Fibroblast of skin of right biceps (primary cell): ENCODE measurements around the gene TPMT.
A peak's percentile ranks its signal among the peaks of the same experiment; 100 is the strongest.

ENCODE experiments used
- DNase-seq: peaks from one replicate; pipeline ENCODE4 v3.0.0-alpha.2; 2013

The TPMT gene

DNA sequence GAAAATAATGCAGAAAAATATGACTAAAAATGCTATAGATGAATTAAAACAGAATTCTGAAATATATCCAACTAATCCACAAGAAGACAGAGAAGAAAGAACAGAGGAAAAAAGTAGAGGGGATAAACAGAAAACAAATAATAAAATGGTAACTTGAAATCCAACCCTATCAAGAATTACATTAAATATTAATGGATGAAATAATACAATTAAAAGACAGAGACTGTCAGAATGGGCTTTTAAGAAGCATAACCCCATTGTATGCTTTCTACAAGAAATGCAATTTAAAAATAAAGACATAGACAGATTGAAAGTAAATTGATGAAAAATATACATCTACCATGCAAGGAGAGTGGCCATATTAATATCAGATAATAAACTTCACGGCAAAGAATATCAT, 47.8 kb downstream of the TPMT start:
- no peak for DNase-seq

DNA sequence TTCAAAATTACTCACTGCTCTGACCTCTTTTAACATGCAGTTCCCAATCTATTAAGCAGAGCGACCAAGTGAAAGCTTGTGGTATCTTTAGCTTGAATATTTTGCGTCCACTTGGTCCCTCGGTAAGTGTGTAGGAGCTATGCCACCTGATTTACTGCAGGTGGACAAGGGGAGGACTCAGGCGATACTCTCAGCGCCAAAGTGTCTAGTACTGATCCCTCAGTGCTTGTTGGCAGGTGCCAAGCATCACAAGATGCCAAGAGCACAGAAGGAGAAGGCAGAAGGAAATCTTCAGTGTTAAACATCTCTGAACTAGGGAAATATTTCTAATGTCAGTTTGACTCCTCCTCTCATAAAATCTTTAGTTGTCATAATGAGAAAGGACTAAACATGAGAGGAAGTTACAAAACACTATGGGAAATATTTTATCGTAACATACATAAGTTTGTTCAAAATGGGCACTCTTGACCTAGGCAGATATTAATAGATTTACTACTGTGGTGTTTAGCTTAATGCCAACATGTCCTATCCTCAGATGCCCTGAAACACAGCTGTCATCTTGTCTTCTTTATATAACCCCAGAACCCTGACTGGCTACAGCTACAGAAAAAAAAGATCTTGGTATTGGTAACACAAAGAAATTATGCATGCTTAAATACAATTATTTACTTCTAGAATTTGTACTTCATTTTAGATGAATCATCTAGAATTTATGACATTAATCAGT, 51.9 kb downstream of the TPMT start:
- DNase-seq, result no peak

DNA sequence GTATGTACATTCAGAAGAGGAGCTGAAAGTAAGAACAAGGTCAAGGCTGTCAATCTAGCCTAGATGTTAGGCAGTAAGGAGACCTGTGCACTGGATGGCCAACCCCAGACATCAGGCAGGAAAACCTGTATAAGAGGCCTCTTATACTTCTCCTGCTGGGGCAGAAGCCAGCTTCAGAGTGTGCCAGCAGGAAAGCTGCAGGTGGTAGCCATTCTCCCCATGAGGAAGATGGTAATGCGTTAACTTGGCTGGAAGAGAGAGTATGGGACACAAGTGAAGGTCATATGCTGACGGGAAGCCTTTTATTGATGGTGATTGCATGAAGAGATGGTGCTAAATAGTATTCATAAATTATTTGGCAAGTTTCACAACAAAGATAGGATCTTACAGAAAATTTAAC, 53.0 kb downstream of the TPMT start:
- no peak for DNase-seq

DNA sequence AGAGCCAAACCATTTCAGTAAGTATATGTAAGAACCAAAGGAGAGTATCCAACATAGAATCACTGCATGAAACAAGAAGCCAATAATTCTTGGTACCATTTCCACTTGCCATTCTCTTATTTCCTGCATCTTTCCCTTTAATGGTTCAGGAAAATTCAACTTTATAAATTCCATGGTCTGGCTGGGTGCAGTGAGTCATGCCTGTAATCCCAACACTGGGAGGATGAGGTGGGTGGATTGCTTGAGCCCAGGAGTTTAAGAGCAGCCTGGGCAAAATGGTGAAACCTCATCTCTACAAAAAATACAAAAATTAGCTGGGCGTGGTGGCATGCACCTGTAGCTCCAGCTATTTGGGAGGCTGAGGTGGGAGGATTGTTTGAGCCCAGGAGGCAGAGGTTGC, 53.6 kb downstream of the TPMT start:
- peak; percentile 46 for DNase-seq

DNA sequence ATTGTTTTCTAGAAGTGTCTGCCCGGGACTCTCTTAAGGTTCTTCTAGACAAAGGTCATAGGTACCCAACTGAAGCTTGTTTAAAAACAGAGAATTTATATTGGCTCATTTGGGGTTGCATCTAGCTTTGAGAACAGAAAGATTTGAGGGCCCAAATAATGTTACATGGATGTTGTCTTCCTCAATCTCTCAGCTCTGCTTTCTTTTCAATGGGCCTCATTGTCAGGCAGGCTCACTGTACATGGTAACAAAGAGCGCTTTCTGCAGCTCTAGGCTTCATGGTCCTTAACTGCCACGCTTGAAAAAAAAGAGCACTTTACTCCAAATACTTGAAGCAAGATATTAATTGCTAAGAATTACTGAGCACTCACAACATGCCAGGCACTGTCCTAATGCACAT, 54.6 kb downstream of the TPMT start:
- no peak for DNase-seq

DNA sequence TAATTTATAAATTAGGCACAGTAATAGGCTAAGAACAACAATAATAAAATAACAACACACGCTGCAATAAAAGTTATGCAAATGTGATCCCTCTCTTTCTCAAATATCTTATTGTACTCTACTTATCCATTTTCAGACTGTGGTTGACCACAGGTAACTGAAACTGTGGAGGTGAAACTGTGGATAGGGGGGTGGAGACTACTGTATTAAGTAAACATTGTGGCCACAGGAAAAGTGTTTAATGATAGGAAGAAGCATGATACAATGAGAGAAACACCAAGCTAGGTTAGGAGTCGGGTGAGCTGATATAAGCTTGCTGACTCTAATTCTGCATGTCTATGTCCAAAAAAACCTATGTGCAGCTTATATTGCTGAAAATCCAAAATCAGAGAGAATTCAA, 55.4 kb downstream of the TPMT start:
- DNase-seq, result no peak

DNA sequence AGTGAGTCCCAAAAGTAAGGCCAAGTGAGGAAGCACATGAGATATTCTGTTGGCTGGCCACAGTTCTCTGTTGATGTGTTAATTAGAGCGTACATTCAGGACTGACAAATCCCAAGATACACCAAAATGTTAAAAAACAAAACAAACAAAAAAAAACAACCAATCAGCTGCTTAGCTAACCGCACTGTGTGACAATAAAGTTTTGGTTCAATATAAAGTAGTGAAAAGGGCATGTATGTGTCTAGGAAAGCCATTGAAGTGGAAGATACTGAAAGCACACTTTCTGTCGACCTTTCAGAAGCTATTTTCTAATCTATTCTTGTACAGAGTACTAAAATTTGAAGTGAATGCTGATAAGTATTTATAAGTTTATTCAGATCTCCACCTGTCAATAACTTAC, 58.5 kb downstream of the TPMT start:
- DNase-seq, result no peak

DNA sequence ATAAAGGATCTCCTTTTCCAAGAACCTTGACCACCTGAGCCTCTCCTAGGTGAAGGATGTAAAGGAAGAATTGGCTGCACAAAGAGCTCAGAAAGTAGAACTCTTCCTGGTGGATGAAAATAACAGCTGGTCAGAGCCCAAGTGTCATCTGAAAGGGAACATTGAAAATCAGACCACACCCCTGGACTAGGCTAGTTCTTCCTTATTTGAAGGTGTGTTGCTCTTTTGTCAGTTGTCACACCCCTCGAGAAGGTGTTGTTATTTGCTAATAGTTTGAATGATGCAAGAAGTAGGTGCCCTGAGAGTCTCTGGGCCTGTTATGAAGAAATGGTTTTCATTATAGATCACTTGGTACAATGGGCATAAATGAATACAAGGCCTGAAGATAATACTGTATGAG, 63.5 kb downstream of the TPMT start:
- DNase-seq, result no peak

DNA sequence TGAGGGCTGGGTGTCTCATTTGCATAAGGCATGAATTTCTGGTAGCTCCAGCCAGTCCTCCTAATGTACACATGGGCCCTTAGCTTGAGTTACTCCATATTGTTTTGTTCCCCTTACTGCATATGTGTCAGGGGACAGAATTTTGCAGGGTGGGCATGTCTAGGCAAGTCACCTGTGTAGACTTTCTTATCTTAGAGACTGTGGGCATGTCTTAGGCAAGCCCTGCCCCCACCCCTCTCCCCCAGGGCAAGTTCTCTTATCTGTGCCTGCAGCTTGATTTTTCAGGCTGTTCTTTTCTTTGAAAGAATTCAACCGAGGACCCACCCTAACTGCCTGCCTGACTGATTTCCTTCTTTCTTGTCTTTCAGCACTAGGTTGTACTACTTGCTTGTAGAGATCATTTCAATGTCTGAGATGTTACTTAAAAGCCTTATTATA, 64.5 kb downstream of the TPMT start:
- DNase-seq, result no peak

DNA sequence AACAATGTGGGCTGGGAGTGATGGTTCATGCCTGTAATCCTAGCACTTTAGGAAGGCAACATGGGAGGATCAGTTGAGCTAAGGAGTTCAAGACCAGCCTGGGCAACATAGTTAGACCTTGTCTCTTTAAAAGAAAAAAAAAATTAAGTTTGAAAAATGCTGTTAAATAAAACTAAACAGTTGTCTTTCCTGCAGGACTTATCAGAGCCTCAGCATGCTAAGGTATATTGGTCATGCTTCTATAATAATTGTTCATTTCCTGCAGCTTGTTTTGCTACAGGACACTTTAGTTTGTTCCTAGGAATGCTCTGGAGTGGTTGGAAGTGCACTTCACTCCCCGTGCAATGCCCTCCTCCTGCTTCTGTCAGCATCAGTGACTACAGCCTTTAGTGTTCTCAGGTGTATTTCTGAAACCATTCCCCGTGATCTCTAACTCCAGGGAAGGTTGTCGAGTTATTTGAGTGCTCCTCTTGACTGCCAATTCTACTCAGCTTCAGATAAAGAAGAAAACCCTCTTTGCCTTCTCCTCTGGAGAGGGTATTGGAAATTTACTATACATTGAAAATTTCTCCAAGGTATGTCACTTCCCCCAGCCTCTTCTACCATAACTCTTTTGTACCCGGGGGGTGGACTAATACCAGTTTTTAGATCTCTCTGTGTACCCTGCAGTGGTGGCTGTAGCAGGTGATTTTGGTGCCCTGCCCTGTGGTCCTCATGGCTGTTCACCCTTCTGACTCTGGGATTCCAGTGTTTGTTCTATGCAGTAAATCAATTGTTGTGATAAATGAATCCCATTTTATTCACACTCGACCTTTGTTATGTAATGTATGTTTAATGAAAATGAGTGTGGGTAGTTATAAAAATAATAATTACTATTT, 66.2 kb downstream of the TPMT start:
- DNase-seq, result no peak

DNA sequence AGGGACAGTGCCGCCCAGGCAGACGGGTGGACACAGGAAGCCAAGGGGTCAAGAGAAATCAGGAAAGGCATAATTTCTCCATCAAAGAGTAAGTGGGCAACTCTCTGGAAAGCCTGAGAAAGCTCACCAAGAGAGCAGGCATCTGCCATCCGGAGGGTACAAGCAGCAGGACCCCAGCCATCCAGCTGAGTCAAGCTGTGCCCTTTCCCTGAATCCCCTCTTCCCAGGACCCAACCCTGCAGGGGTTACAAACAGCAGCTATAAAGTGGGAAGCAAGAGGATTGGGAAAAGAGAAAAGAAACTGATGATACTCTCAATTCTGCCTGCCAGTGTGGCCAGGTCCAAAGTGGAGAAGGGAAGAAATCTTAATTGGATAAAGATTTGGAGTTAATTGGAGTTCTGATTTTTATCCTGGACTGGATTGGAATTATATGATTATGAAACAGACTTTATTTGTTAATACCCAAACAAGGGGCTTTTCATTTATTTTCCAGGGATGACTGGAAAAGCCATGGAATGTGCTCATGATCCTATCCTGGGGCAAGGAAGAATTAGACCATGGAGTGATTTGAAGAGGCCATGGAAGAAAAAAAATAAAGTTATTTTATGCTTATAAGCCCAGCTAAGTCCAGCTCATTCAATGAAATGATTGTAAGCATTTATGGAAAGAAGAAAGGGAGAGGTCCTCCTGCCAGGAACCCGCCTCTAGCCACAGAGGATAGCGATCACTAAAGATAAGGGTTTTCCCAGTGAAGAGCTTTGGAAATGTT, 67.3 kb downstream of the TPMT start:
- no peak for DNase-seq

DNA sequence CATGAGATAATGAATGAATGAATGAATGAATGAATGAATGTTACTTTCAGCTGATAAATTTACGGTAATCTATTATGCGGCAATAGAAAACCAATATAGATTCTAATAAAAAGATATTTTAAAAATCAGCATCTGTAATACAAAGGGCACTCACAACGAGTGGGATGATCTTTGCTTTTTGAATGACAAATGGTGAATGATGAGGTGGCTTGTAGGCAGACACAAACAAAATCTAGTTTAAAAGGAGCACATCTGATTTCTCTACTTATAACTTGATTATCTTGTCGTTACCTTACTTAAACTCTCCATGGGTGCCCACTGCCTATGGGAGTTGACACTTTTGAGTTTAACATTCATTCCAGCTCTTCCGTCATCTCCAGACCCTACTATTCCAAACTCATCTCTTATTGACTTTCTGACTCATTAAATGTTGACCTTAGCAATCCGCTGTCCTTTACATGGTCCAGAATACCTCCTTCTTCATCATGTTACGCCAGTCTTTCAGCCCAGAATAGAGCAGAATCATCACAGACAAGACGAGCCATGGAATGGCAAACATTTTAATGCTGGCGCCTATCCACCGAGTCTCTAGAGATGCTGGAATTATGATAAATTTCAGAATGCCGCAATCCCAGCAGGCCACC, 73.7 kb downstream of the TPMT start:
- peak; percentile 44 for DNase-seq

DNA sequence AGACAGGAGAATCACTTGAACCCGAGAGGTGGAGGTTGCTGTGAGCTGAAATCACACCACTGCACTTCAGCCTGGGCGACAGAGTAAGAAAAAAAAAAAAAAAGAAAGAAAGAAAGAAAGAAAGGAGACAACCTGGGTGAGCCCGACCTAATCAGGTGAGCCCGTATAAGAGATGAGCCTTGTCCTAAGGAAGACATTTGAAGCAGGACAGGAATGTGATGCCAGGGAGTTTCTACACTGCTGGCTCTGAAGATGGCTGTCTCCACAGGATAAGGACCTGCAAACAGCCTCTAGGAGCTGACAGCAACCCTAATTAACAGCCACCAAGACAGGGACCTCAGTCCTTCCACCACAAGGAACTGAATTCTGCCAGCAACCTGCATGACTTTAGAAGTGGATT, 74.3 kb downstream of the TPMT start:
- DNase-seq, result no peak

DNA sequence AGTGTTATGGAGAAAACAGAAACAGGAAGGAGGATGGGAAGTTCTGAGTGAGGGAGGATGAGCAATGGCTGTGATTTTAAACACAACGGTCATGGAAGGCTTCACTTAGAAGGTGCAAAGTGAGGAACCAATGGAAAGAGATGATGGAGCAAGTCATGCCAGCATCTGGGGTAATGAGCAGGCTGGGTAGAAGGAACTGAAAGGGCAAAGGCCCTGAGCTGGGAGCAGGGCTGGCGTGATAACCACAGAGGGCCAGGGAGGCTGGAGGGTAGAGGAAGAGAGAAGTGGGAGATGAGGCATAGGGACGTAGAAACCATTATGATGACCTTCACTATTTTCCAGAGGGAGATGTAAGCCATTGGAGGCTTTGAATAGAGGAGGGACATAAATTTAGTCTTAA, 76.0 kb downstream of the TPMT start:
- no peak for DNase-seq
